IPS DF 4.7 (cell line): Measurements from ENCODE around the gene SLC25A53.

Experiments used
- DNase-seq: peaks from one replicate; pipeline ENCODE4 v3.0.0-alpha.2; 2013; ENCODE audit warnings: low spot score; ENCODE audit errors: extremely low read depth

Gene SLC25A53

GRCh38 chrX:104156630-104157529 is at the start of gene SLC25A53:
SLC25A53 (minus strand) TSS chrX:104157009; CDS start chrX:104105257, 51,752 bp downstream.
- no peak for DNase-seq

GRCh38 chrX:104205548-104205947 is 48.7 kb upstream of the SLC25A53 start:
- no peak for DNase-seq

- DNase-seq = no peak
These were observed 38.8 kb upstream of the SLC25A53 start for GRCh38 chrX:104195489-104196084.

- no peak for DNase-seq
These were observed 38.2 kb upstream of the SLC25A53 start for GRCh38 chrX:104195013-104195412.

GRCh38 chrX:104193485-104193884 is 36.7 kb upstream of the SLC25A53 start:
- DNase-seq = no peak

- no peak for DNase-seq
These were observed 33.0 kb upstream of the SLC25A53 start for GRCh38 chrX:104189837-104190236.

- no peak for DNase-seq
These were observed 31.1 kb upstream of the SLC25A53 start for GRCh38 chrX:104187931-104188330.

GRCh38 chrX:104183685-104184084 is 26.9 kb upstream of the SLC25A53 start:
- DNase-seq = no peak

GRCh38 chrX:104173841-104174240 is 17.0 kb upstream of the SLC25A53 start:
- DNase-seq = no peak

GRCh38 chrX:104172788-104173187 is 16.0 kb upstream of the SLC25A53 start:
- DNase-seq = no peak

GRCh38 chrX:104172121-104172520 is 15.3 kb upstream of the SLC25A53 start:
- no peak for DNase-seq

GRCh38 chrX:104168127-104168526 is 11.3 kb upstream of the SLC25A53 start:
- DNase-seq = no peak

GRCh38 chrX:104166735-104167436 is 10.1 kb upstream of the SLC25A53 start:
- no peak for DNase-seq

GRCh38 chrX:104165894-104166734 is 9.3 kb upstream of the SLC25A53 start, which contains the start of gene FAM199X:
FAM199X (plus strand) TSS chrX:104166453; CDS start chrX:104166786, 333 bp downstream.
- no peak for DNase-seq

- no peak for DNase-seq
These were observed 5.8 kb downstream of the SLC25A53 start for GRCh38 chrX:104151037-104151436.

- DNase-seq = no peak
These were observed 15.6 kb downstream of the SLC25A53 start for GRCh38 chrX:104141087-104141760.

GRCh38 chrX:104137496-104137895 is 19.3 kb downstream of the SLC25A53 start:
- no peak for DNase-seq

GRCh38 chrX:104136241-104137019 is 20.4 kb downstream of the SLC25A53 start:
- no peak for DNase-seq

- no peak for DNase-seq
These were observed 21.1 kb downstream of the SLC25A53 start for GRCh38 chrX:104135677-104136076.
